ENCODE results near the gene TSPAN5. TPM values are rescaled to one million over a fixed set of nuclear protein-coding genes. Genes with fewer than 3 reads are reported as not detected.

The TSPAN5 gene
- total RNA-seq, 1 donor from 2014 or later: 1.7 TPM

GRCh38 chr4:98493296-98493695 lies 165.1 kb downstream of the TSPAN5 start:
- Histone ChIP-seq H3K27ac (replicated peaks) (no peak overlapping the region), H3K36me3 (no peaks in the 10 kb centered on the region), H3K4me3 (no peak overlapping the region), H3K27me3 (ENCODE audit: low read depth) (no peaks in the 10 kb centered on the region), H3K9me3 (replicated peaks) (no peaks in the 10 kb centered on the region), H3K4me1 (no peaks in the 10 kb centered on the region)
- intact Hi-C loops (cut with micrococcal nuclease): no loop called here
- TF ChIP-seq CTCF (IDR thresholded peaks at IDR 0.05; ENCODE audit: borderline replicate concordance): no peak
- no peak for DNase-seq

- no peaks in the 10 kb centered on the region for H3K36me3 ChIP-seq
- no peaks in the 10 kb centered on the region for H3K9me3 ChIP-seq (replicated peaks)
- no peaks in the 10 kb centered on the region for H3K4me1 ChIP-seq
- no peak overlapping the region for H3K27ac ChIP-seq (replicated peaks)
- H3K4me3 ChIP-seq: no peak overlapping the region
- TF ChIP-seq CTCF (IDR thresholded peaks at IDR 0.05; ENCODE audit: borderline replicate concordance): no peak
- H3K27me3 ChIP-seq (ENCODE audit: low read depth): no peaks in the 10 kb centered on the region
- intact Hi-C loops (cut with micrococcal nuclease): no loop called here
- no peak for DNase-seq
Measured at GRCh38 chr4:98491899-98492559, 166.4 kb downstream of the TSPAN5 start.

GRCh38 chr4:98490251-98490650 lies 168.2 kb downstream of the TSPAN5 start:
- no peak for DNase-seq
- TF ChIP-seq CTCF (IDR thresholded peaks at IDR 0.05; ENCODE audit: borderline replicate concordance): no peak
- Histone ChIP-seq H3K9me3 (replicated peaks) (no peaks in the 10 kb centered on the region), H3K36me3 (no peaks in the 10 kb centered on the region), H3K27me3 (ENCODE audit: low read depth) (no peaks in the 10 kb centered on the region), H3K4me1 (no peaks in the 10 kb centered on the region), H3K4me3 (no peak overlapping the region), H3K27ac (replicated peaks) (no peak overlapping the region)
- intact Hi-C loops (cut with micrococcal nuclease): no loop called here

- no peak for TF ChIP-seq CTCF (IDR thresholded peaks at IDR 0.05; ENCODE audit: borderline replicate concordance)
- intact Hi-C loops (cut with micrococcal nuclease): no loop called here
- Histone ChIP-seq H3K27ac (replicated peaks) (no peak overlapping the region), H3K36me3 (no peaks in the 10 kb centered on the region), H3K9me3 (replicated peaks) (no peaks in the 10 kb centered on the region), H3K27me3 (ENCODE audit: low read depth) (no peaks in the 10 kb centered on the region), H3K4me3 (no peak overlapping the region), H3K4me1 (no peaks in the 10 kb centered on the region)
- DNase-seq: no peak
Measured at GRCh38 chr4:98485816-98486345, 172.5 kb downstream of the TSPAN5 start.

- H3K4me3 ChIP-seq: no peak overlapping the region
- H3K4me1 ChIP-seq: no peaks in the 10 kb centered on the region
- H3K27ac ChIP-seq (replicated peaks): no peak overlapping the region
- H3K36me3 ChIP-seq: no peaks in the 10 kb centered on the region
- no peaks in the 10 kb centered on the region for H3K27me3 ChIP-seq (ENCODE audit: low read depth)
- TF ChIP-seq CTCF (IDR thresholded peaks at IDR 0.05; ENCODE audit: borderline replicate concordance): no peak
- intact Hi-C loops (cut with micrococcal nuclease): no loop called here
- H3K9me3 ChIP-seq (replicated peaks): no peaks in the 10 kb centered on the region
- DNase-seq: no peak
Measured at GRCh38 chr4:98484031-98484430, 174.4 kb downstream of the TSPAN5 start.

All from left ventricle myocardium inferior (tissue), 1 donor.